Esophagus muscularis mucosa (tissue), 4 donors: ENCODE data around the gene UPF1.

Experiments
- EP300 ChIP-seq: sonication (generic); formaldehyde crosslinking; IDR thresholded peaks from one replicate; pipeline ENCODE4 v1.6.1; 2017; ENCODE audit warnings: antibody characterized with exemption
- POLR2A ChIP-seq: fragments of 450-650 bp; IDR thresholded peaks from one replicate; pipeline ENCODE4 v1.6.1; 2017; ENCODE audit warnings: antibody characterized with exemption, moderate library complexity, mild to moderate bottlenecking, low read depth
- POLR2AphosphoS5 ChIP-seq, 2 donors: sonication (generic); formaldehyde crosslinking; IDR thresholded peaks; one replicate each; pipeline ENCODE4 v1.6.1; 2017; ENCODE audit warnings: antibody characterized with exemption in 2 of 2
- TF ChIP-seq, protein P1 (sequence below), 3 experiments: fragments of 200-600 bp in 2 of 3; fragments of 450-650 bp in 1 of 3; sonication (generic) in 2 of 3; IDR thresholded peaks; one replicate each; pipeline ENCODE4 v1.5.1; 2017 to 2019; ENCODE audit warnings: antibody characterized with exemption in 3 of 3, mild to moderate bottlenecking in 2 of 3, moderate library complexity in 1 of 3

DNA sequence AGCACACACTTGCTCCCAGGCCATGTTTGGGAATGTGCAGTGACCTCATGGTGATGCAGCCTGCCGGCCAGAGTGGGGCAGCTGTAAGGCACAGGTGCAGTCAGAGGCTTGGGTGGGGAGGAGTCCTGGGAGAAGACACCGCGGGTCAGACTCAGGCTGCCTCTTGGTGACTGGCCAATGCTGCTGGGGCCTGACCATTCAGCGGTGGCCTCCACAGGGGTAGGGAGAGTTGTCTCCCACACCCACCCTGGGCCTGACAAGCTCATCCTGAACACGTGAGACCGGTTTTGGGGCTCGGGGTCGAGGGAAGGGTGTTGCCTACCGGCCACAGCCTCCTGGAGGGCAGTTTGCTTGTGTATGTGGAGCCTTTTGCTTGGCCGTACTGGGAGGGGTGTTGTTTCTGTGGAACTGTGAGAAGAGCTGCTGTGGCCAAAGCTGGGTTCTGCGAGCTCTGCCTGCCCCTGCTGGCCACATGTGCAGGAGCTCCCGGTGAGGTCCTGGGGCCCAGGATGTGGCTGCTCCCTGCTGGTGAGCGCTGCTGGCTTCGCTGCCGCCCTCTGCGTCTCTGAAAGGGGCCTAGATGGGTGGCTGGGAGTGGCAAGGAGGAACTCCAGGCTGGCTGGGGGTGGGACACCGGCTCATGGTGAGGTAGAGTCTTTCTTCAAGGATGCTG is 22.1 kb downstream of the UPF1 start:
- TF ChIP-seq EP300 (no peak), POLR2A (no peak), POLR2AphosphoS5 (IDR thresholded peaks at IDR 0.05) (no peak)
- TF ChIP-seq, protein P1, sequence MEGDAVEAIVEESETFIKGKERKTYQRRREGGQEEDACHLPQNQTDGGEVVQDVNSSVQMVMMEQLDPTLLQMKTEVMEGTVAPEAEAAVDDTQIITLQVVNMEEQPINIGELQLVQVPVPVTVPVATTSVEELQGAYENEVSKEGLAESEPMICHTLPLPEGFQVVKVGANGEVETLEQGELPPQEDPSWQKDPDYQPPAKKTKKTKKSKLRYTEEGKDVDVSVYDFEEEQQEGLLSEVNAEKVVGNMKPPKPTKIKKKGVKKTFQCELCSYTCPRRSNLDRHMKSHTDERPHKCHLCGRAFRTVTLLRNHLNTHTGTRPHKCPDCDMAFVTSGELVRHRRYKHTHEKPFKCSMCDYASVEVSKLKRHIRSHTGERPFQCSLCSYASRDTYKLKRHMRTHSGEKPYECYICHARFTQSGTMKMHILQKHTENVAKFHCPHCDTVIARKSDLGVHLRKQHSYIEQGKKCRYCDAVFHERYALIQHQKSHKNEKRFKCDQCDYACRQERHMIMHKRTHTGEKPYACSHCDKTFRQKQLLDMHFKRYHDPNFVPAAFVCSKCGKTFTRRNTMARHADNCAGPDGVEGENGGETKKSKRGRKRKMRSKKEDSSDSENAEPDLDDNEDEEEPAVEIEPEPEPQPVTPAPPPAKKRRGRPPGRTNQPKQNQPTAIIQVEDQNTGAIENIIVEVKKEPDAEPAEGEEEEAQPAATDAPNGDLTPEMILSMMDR (IDR thresholded peaks at IDR 0.05) = no peak
